ENCODE measurements around the gene ACER3.
"Not testable (repeated sequence)": the region's sequence is repeated elsewhere in the genome, so short reads cannot be mapped to it uniquely, and the experiment has no call there.

Gene ACER3

GRCh38 chr11:76860539-76861475, at the start of gene ACER3:
TSS of gene ACER3 (plus strand) at chr11:76860918. CDS start at chr11:76860977, 59 bp downstream.
- DNase-seq, result peak; percentile 97

- no peak for DNase-seq
Observed at GRCh38 chr11:76811259-76811658, 49.5 kb upstream of the ACER3 start.

GRCh38 chr11:76814414-76814813, 46.3 kb upstream of the ACER3 start:
- no peak for DNase-seq

- DNase-seq, result not testable (repeated sequence)
Observed at GRCh38 chr11:76815678-76816077, 45.0 kb upstream of the ACER3 start.

GRCh38 chr11:76820184-76820566, 40.5 kb upstream of the ACER3 start:
- DNase-seq, result no peak

GRCh38 chr11:76821396-76821795, 39.3 kb upstream of the ACER3 start:
- not testable (repeated sequence) for DNase-seq

- DNase-seq, result no peak
Observed at GRCh38 chr11:76822406-76822805, 38.3 kb upstream of the ACER3 start.

GRCh38 chr11:76823481-76824028, 37.2 kb upstream of the ACER3 start:
- DNase-seq, result peak; percentile 71

- no peak for DNase-seq
Observed at GRCh38 chr11:76824083-76824939, 36.4 kb upstream of the ACER3 start.

GRCh38 chr11:76824980-76825725, 35.6 kb upstream of the ACER3 start:
- peak; percentile 66 for DNase-seq

- no peak for DNase-seq
Observed at GRCh38 chr11:76825726-76826396, 34.9 kb upstream of the ACER3 start.

- not testable (repeated sequence) for DNase-seq
Observed at GRCh38 chr11:76826508-76826907, 34.2 kb upstream of the ACER3 start.

- DNase-seq, result not testable (repeated sequence)
Observed at GRCh38 chr11:76827005-76827404, 33.7 kb upstream of the ACER3 start.

- peak; percentile 84 for DNase-seq
Observed at GRCh38 chr11:76830639-76831327, 29.9 kb upstream of the ACER3 start.

- DNase-seq, result no peak
Observed at GRCh38 chr11:76831686-76832310, 28.9 kb upstream of the ACER3 start.

GRCh38 chr11:76832361-76832760, 28.4 kb upstream of the ACER3 start:
- DNase-seq, result no peak

GRCh38 chr11:76834151-76834550, 26.6 kb upstream of the ACER3 start:
- no peak for DNase-seq

GRCh38 chr11:76835036-76835435, 25.7 kb upstream of the ACER3 start:
- no peak for DNase-seq

- DNase-seq, result peak; percentile 89
Observed at GRCh38 chr11:76835928-76836612, 24.6 kb upstream of the ACER3 start.

GRCh38 chr11:76836613-76837291, 24.0 kb upstream of the ACER3 start:
- DNase-seq, result no peak
